HG03103 (cell line): ENCODE results near the gene PTPN6.

ENCODE experiments used
- ATAC-seq: cut with Tn5 transposase; IDR thresholded peaks from one replicate; pipeline ENCODE4 v1.9.1; 2021; ENCODE audit warnings: low read depth; ENCODE audit not compliant: unreplicated experiment

PTPN6 gene

DNA sequence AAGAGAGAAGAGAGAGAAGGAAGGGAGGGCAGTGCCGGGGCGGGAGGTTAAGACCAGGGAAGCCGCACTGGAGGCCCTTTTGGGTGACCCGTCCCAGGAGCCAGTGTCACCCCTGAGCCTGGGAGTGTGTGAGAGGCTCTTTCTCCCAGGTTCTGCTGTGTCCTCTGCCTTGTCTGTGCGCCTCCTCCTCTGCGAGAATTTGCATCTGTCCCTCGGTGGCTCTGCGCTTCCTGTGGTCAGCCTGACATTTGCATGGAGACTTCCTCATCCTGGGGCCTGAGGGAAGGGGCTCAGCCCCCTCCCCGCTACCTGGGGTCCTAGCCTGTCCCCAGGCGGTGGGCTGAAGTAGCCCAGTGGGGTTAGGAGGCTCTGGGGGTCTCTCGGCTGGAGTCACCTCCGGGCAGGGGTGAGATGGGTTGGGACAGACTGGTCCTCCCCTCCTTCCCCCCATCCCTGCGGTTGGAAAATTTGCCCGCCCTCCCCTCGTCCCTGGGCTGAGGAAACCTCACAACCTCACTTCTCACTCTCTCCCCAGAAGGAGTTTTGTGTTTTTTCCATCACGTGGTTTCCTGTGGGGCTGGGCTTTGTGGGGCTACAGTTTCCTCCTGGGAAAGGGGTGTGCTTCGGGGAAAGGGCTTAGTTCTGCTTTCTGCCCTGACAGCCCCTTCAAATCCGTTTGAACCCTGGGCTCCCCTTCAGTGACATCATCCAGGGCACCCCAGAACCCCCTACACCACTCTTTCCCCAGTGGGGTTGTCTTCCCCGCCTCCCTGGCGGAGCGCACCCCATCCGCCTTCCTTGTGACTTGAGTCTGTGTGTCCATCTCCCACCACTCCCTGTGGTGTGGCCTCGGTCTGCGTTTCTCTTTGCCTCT is 2.5 kb downstream of the PTPN6 start:
- ATAC-seq = peak; percentile 35

- no peak for ATAC-seq
Measured at GRCh38 chr12:6954316-6955107, 3.4 kb downstream of the PTPN6 start.

DNA sequence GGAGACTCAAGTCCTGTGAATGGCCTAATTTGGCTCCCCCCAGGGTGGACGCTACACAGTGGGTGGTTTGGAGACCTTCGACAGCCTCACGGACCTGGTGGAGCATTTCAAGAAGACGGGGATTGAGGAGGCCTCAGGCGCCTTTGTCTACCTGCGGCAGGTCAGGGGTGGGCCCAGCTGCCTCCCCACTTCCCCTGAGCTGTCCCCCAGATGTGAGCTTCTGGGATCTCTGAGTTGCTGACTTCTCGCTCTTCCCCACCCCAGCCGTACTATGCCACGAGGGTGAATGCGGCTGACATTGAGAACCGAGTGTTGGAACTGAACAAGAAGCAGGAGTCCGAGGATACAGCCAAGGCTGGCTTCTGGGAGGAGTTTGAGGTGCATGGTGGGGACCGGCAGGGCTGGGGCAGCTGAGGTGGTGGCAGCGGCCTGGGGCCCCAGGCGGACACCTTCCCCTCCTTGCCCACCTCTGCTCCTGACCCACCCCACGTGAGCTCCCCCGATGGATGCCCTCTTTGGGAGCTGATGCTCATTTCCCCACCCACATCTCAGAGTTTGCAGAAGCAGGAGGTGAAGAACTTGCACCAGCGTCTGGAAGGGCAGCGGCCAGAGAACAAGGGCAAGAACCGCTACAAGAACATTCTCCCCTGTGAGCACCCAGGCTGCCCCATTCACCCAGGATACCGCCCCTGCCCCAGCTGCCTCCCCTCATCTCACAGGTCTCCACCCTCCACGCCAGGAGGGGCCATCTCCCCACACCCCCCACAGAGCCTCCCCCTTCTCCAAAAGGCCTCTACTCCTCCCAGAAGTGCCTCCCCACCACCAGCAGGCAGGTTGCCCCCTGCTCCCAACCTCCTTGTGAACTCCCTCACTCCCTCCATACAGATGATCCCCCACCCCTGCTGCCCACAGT is 4.2 kb downstream of the PTPN6 start:
- ATAC-seq = no peak

- ATAC-seq = no peak
Measured at GRCh38 chr12:6956021-6956727, 5.0 kb downstream of the PTPN6 start.

DNA sequence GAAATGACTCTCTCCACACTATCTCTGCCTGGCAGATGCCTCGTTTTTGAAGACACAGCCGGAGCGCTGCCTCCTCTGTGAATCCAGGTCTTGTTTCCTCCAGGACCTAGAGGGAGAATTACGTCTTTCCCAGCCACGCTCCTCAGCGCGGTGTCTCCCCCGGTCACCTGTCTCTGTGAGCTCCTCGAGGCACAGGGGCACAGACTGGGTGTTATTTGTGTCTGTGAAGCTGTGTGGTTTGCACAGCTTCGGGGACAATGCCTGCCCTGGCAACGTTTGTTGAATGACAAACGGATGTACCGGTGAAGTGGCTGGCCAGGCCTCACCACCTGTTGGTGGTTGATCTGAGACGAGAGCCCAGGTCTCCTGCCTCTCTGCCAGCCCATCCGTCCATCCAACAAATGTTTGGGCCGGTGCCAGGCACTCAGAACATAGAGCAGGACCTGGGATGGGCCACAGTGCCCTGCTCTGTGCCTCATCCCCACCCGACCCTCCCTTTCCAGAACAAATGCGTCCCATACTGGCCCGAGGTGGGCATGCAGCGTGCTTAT is 6.1 kb downstream of the PTPN6 start:
- ATAC-seq = no peak

DNA sequence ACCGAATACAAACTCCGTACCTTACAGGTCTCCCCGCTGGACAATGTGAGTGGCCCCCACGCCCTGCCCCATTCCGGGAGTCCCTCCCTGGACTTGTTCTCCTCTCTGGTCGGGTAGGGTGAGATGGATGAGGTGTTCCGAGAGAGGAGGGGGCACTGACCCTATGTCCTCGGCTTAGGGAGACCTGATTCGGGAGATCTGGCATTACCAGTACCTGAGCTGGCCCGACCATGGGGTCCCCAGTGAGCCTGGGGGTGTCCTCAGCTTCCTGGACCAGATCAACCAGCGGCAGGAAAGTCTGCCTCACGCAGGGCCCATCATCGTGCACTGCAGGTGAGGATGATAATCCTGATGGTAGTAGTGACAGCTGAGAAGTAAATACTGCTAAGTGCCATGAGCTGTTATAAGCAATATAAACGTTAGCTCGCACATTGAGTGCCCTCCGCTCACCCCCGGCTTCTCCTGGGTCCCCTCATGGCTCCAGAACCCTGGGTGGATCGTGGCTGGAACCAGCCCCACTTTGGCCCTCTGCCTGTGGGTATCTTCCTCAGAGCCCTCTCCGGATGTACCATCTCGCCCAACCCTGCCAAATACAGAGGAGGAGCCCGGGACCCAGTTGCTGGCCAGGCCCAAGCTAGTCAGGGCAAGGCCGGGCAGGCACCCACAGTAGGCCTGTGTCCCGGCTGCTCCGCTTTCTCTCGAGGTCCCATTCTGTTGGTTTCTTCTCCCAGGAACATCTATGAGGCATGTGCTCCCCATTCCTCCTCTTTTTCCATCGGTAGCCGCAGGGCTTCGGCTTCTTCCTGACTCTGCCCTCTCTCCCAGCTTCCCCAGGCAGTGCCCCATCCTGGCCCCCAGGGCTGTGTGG is 6.8 kb downstream of the PTPN6 start:
- ATAC-seq = no peak

DNA sequence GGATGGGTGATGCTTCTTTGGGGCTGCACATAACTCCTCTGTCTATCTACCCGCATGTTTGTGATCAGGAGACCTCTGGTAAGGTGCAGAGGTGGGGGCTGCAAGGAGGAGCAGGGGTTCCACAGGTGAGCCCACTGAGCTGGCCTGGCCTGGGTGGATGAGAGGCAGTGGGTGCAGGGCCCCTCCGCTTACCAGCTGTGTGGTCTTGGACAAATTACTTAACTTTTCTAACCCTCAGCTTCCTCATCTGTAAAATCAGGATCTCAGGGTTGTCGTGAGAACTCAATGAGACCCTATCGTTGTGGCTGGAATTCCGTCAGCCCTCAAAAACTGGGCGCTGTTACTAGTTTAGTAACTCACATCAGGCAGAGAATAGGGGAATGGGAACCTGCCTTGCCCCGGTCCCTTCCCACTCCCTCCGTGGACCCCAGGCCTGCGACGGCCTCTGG is 7.5 kb downstream of the PTPN6 start:
- ATAC-seq = no peak

DNA sequence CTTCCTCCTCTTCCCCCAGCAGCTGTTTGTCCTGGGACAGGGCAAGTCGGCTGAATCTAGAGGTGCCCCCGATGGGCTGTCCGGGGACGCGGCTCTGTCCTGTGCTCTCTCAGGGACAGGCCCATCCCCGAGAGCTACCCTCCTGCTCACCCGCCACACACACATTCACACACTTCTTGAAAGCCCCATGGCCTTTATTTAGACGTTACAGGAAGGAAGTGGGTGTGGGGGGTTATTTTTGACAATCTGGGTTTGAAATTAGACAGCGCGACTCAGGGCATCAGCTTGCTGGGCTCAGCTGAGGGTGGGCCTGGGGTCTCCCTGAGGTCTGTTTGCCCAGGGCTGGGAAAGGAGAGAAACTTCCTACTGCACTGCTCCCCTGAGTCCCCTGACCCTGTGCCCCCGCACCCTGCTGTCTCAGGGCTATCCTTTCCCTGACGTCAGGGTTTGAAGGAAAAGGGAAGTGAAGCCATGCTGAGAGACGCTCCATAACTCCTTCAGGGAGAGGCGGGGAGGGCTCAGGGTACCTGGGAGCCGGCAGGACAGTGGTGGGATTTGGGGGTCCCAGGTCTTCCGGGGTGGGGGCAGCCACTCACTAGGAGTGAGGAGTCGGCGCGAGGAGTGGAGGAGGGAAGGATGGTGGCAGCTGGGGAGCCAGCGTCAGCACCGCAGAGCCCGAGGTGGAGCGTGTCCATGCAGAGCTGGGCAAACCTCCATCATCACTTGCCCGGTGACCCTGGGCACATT is 8.1 kb downstream of the PTPN6 start:
- no peak for ATAC-seq

GRCh38 chr12:6959805-6960592 is 8.8 kb downstream of the PTPN6 start:
- ATAC-seq = no peak

- no peak for ATAC-seq
Measured at GRCh38 chr12:6960593-6961277, 9.6 kb downstream of the PTPN6 start.

DNA sequence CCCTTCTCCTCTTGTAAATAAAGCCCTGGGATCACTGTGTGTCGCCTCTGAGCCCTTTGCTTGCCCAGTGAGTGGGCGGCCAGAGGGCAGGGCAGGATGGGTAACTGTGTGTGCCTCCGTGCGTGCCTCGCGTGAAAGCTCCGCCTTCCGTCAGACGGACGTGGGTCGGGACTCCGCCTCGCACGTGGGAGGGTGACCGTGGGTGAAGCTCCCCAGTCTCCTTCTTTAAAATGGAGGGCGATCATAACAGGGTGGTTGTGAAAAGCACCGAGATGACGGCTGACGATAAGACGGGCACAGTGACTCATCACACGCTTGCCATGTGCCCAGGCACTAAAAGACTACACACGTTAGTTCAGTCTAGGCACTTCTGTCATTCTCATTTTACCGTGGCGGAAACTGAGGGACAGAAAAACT is 10.1 kb downstream of the PTPN6 start:
- ATAC-seq = no peak

DNA sequence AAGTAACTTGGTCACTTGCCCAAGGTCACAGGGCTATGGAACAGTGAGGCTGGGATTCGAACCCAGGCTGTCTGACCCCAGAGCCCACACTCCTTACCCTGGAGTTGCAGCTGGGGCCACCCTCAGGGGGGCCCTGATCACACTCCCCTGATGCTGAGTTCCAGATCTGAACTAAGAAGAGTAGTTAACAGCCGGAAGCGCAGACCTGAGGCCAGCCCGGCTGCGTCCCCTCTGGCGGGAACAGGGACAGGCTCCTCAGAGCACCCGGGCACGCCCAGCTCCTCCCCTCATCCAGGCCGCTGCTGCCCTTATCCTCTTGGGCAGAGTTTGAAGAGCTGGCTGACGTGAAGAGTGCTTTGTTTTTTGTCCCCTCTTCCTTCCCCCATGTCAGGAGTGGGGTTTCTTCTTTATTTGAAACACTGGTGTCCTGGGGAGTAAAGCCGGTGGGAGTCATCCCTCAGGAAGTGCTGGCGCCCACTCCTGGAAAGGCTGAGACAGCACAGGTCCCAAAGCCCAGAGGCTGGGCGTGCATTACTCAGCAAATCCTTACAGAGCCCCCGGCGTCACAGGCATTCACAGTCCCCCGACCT is 10.6 kb downstream of the PTPN6 start:
- no peak for ATAC-seq

GRCh38 chr12:6962285-6963015 is 11.3 kb downstream of the PTPN6 start:
- no peak for ATAC-seq

GRCh38 chr12:6963016-6963731 is 12.0 kb downstream of the PTPN6 start:
- no peak for ATAC-seq

DNA sequence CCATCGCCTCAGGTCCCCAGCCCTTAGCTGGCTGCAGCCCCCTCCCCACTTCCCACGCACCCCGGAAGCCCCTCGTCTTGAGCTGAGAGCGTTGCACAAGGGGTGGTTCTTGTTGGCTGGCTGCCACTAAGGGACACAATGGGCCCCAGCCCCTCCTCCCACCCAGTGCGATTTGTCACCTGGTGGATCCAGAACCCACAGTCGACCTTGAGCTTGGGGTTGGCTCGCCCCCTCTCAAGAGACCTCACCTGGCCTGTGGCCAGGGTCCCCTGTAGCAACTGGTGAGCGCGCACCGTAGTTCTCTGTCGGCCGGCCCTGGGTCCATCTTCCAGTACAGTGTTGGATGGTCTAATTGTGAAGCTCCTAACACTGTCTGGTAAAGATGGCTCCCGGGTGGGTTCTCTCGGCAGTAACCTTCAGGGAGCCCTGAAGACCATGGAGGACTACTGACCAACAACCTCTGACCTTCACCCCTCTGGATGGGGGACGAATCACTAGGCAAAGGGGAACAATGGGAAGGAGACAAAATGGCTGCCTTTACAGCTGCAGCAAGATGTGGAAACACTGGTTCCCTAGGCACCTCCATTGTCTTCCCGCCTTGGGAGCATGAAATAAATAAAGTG is 12.7 kb downstream of the PTPN6 start:
- ATAC-seq = no peak
